K562 (cell line): ENCODE results near the gene WDR93. TPM values are rescaled to one million over a fixed set of nuclear protein-coding genes. Genes with fewer than 3 reads are reported as not detected.

Experiments used
- ETV1 ChIP-seq: fragments of 450-650 bp; conservative IDR thresholded peaks from 2 replicates; pipeline ENCODE4 v1.6.1; 2016; ENCODE audit warnings: missing genetic modification characterization, control low read depth, low read depth, missing compliant biosample characterization
- KAT2B ChIP-seq: IDR thresholded peaks from one replicate; pipeline ENCODE4 v1.6.1; 2012; ENCODE audit warnings: low read depth, mild to moderate bottlenecking, control low read depth, inconsistent platforms, low read length, moderate library complexity
- XRCC3 ChIP-seq: fragments of 450-650 bp; IDR thresholded peaks from 2 replicates; pipeline ENCODE4 v1.6.1; 2017; ENCODE audit warnings: mild to moderate bottlenecking, moderate library complexity
- ZNF224 ChIP-seq: sonication (generic); formaldehyde crosslinking; IDR thresholded peaks from 2 replicates; pipeline ENCODE4 v1.8.0; 2022; ENCODE audit warnings: mild to moderate bottlenecking, missing genetic modification reagents
- ZNF431 ChIP-seq: sonication (generic); formaldehyde crosslinking; IDR thresholded peaks from 2 replicates; pipeline ENCODE4 v1.8.0; 2022; ENCODE audit warnings: mild to moderate bottlenecking, missing genetic modification reagents
- ZNF584 ChIP-seq: fragments of 200-800 bp; sonication (Bioruptor generic); IDR thresholded peaks from 2 replicates; pipeline ENCODE4 v1.6.1; 2016; ENCODE audit warnings: low read depth, mild to moderate bottlenecking, missing genetic modification characterization, missing compliant biosample characterization
- ZZZ3 ChIP-seq: fragments of 450-650 bp; IDR thresholded peaks from 2 replicates; pipeline ENCODE4 v1.6.1; 2016; ENCODE audit warnings: antibody characterized with exemption, mild to moderate bottlenecking, moderate library complexity
- polyA plus RNA-seq, 8 experiments: library from polyadenylated mRNA; depleted of rRNA in 4 of 8; stranded (reverse) in 5 of 8; unstranded in 3 of 8; fragments of >200 nt; fragmentation: Nextera tagmentation in 2 of 8; fragmentation: Illumina TruSeq in 1 of 8; extraction: Ambion mirVana in 2 of 8; extraction: Trizol in 1 of 8; gene quantifications; 2 replicates each; pipeline versions ENCODE4 v1.2.1 to v1.2.3, GENCODE V29; 2011 to 2014; ENCODE audit warnings: inconsistent platforms in 1 of 8, missing spikeins in 1 of 8
- total RNA-seq, 7 experiments: library from RNA; depleted of rRNA in 6 of 7; stranded (reverse); fragments of >200 nt in 6 of 7; fragmentation: Illumina TruSeq in 2 of 7; extraction: Trizol in 2 of 7; gene quantifications; 2 replicates each; pipeline versions ENCODE4 v1.2.1 to v1.2.3, GENCODE V29; 2011 to 2021; ENCODE audit warnings: low replicate concordance in 1 of 7
- TF ChIP-seq, protein P1 (sequence below), 2 experiments: fragments of 450-650 bp in 1 of 2; sonication (generic) in 1 of 2; formaldehyde crosslinking in 1 of 2; IDR thresholded peaks; 2 replicates each; pipeline versions ENCODE4 v1.7.1 to v1.9.0; 2016 to 2022; ENCODE audit warnings: inconsistent platforms in 1 of 2, mild to moderate bottlenecking in 1 of 2, missing genetic modification reagents in 1 of 2
- TF ChIP-seq, protein P2 (sequence below): IDR thresholded peaks from 2 replicates; pipeline ENCODE4 v1.6.1; 2011; ENCODE audit warnings: borderline replicate concordance, low read depth, mild to moderate bottlenecking, moderate library complexity, low read length; ENCODE audit not compliant: insufficient read depth, poor library complexity, severe bottlenecking

Gene WDR93
- total and polyA plus RNA-seq, 9 of the 15 experiments (the other 6 are each of a cell fraction or from before 2014, with no cell fraction given): not detected

DNA sequence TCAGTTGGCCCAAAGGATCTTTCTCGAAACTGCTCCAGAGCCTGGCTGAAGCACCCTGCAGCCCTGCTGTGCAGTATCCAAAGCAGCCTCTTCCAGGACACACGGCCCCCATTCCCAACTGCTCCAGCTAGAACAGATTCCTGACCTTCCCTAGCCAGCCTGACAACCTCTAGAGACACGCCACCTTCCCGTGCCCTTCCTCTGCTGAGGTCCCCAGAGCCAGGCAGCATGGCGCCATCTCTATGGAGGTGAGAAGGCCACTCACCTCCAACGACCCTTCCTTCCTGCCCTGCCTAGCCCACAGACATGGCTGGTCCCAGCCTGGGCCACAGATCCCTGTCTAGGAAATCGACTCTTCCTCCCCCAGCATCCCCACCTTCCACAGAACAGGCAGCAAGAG, 38.5 kb upstream of the WDR93 start (continued):
- TF ChIP-seq, protein P1, sequence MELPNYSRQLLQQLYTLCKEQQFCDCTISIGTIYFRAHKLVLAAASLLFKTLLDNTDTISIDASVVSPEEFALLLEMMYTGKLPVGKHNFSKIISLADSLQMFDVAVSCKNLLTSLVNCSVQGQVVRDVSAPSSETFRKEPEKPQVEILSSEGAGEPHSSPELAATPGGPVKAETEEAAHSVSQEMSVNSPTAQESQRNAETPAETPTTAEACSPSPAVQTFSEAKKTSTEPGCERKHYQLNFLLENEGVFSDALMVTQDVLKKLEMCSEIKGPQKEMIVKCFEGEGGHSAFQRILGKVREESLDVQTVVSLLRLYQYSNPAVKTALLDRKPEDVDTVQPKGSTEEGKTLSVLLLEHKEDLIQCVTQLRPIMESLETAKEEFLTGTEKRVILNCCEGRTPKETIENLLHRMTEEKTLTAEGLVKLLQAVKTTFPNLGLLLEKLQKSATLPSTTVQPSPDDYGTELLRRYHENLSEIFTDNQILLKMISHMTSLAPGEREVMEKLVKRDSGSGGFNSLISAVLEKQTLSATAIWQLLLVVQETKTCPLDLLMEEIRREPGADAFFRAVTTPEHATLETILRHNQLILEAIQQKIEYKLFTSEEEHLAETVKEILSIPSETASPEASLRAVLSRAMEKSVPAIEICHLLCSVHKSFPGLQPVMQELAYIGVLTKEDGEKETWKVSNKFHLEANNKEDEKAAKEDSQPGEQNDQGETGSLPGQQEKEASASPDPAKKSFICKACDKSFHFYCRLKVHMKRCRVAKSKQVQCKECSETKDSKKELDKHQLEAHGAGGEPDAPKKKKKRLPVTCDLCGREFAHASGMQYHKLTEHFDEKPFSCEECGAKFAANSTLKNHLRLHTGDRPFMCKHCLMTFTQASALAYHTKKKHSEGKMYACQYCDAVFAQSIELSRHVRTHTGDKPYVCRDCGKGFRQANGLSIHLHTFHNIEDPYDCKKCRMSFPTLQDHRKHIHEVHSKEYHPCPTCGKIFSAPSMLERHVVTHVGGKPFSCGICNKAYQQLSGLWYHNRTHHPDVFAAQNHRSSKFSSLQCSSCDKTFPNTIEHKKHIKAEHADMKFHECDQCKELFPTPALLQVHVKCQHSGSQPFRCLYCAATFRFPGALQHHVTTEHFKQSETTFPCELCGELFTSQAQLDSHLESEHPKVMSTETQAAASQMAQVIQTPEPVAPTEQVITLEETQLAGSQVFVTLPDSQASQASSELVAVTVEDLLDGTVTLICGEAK (IDR thresholded peaks at IDR 0.05): no peak
- TF ChIP-seq, protein P1 (CRISPR knock-in tag; IDR thresholded peaks at IDR 0.05): no peak
- TF ChIP-seq ZZZ3: no peak
- no peak for TF ChIP-seq KAT2B
- no peak for TF ChIP-seq ETV1 (tag)
- TF ChIP-seq, protein P2, sequence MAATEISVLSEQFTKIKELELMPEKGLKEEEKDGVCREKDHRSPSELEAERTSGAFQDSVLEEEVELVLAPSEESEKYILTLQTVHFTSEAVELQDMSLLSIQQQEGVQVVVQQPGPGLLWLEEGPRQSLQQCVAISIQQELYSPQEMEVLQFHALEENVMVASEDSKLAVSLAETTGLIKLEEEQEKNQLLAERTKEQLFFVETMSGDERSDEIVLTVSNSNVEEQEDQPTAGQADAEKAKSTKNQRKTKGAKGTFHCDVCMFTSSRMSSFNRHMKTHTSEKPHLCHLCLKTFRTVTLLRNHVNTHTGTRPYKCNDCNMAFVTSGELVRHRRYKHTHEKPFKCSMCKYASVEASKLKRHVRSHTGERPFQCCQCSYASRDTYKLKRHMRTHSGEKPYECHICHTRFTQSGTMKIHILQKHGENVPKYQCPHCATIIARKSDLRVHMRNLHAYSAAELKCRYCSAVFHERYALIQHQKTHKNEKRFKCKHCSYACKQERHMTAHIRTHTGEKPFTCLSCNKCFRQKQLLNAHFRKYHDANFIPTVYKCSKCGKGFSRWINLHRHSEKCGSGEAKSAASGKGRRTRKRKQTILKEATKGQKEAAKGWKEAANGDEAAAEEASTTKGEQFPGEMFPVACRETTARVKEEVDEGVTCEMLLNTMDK: no peak
- TF ChIP-seq ZNF224 (CRISPR knock-in tag): no peak
- TF ChIP-seq ZNF584 (CRISPR knock-in tag): no peak
- no peak for TF ChIP-seq XRCC3
- TF ChIP-seq ZNF431 (CRISPR knock-in tag): no peak
- TF ChIP-seq, all 486 proteins: peak for 0
